Endothelial cell (in vitro differentiated cells): ENCODE measurements around the gene KCND2. TPM values are rescaled to one million over a fixed set of nuclear protein-coding genes. Genes with fewer than 3 reads are reported as not detected.

Experiments
- DNase-seq: peaks from one replicate; pipeline ENCODE4 v3.0.0; 2021; ENCODE audit warnings: low spot score
- H3K27ac Mint-ChIP-seq: one replicate; pipeline ENCODE4 v1.8.0; 2021; ENCODE audit warnings: mixed read lengths, inconsistent platforms; ENCODE audit not compliant: unreplicated experiment
- H3K27me3 Mint-ChIP-seq: one replicate; pipeline ENCODE4 v1.8.0; 2021; ENCODE audit warnings: mild to moderate bottlenecking, moderate library complexity, mixed read lengths, inconsistent platforms; ENCODE audit not compliant: unreplicated experiment
- H3K36me3 Mint-ChIP-seq: one replicate; pipeline ENCODE4 v1.8.0; 2021; ENCODE audit warnings: mild to moderate bottlenecking, low read depth, mixed read lengths, inconsistent platforms; ENCODE audit not compliant: unreplicated experiment
- H3K4me1 Mint-ChIP-seq: one replicate; pipeline ENCODE4 v1.8.0; 2021; ENCODE audit warnings: mild to moderate bottlenecking, mixed read lengths, inconsistent platforms; ENCODE audit not compliant: unreplicated experiment
- H3K4me3 Mint-ChIP-seq: one replicate; pipeline ENCODE4 v1.8.0; 2021; ENCODE audit warnings: mild to moderate bottlenecking, mixed read lengths, inconsistent platforms; ENCODE audit not compliant: unreplicated experiment
- H3K9me3 Mint-ChIP-seq: one replicate; pipeline ENCODE4 v1.8.0; 2021; ENCODE audit warnings: mixed read lengths, inconsistent platforms; ENCODE audit not compliant: unreplicated experiment
- total RNA-seq: library from RNA; stranded (reverse); fragmentation: NEBNext Ultra II Directional; extraction: Animal tissue kit (Norgen Biotek cat#: 25700); gene quantifications from one replicate; pipeline ENCODE4 v1.2.1, GENCODE V29; 2021; ENCODE audit not compliant: unreplicated experiment
- TF ChIP-seq, protein P1 (sequence below): fragments of 200-600 bp; sonication (generic); IDR thresholded peaks from one replicate; pipeline ENCODE4 v1.5.0; 2021; ENCODE audit warnings: antibody characterized with exemption; ENCODE audit not compliant: unreplicated experiment

The KCND2 gene
- total RNA-seq, 1 donor from 2014 or later = 0.28 TPM

- no peak for DNase-seq
- Mint-ChIP-seq H3K27ac (no peak overlapping the region), H3K4me1 (peaks cover 15% of the 10 kb centered on the region), H3K36me3 (no peaks in the 10 kb centered on the region), H3K4me3 (no peak overlapping the region), H3K9me3 (no peaks in the 10 kb centered on the region), H3K27me3 (no peaks in the 10 kb centered on the region)
- TF ChIP-seq, protein P1, sequence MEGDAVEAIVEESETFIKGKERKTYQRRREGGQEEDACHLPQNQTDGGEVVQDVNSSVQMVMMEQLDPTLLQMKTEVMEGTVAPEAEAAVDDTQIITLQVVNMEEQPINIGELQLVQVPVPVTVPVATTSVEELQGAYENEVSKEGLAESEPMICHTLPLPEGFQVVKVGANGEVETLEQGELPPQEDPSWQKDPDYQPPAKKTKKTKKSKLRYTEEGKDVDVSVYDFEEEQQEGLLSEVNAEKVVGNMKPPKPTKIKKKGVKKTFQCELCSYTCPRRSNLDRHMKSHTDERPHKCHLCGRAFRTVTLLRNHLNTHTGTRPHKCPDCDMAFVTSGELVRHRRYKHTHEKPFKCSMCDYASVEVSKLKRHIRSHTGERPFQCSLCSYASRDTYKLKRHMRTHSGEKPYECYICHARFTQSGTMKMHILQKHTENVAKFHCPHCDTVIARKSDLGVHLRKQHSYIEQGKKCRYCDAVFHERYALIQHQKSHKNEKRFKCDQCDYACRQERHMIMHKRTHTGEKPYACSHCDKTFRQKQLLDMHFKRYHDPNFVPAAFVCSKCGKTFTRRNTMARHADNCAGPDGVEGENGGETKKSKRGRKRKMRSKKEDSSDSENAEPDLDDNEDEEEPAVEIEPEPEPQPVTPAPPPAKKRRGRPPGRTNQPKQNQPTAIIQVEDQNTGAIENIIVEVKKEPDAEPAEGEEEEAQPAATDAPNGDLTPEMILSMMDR = no peak
Observed at GRCh38 chr7:120783273-120783672, 510.3 kb downstream of the KCND2 start.

- Mint-ChIP-seq H3K27ac (no peak overlapping the region), H3K4me3 (no peak overlapping the region), H3K36me3 (no peaks in the 10 kb centered on the region), H3K4me1 (peaks cover 15% of the 10 kb centered on the region), H3K9me3 (no peaks in the 10 kb centered on the region), H3K27me3 (no peaks in the 10 kb centered on the region)
- no peak for DNase-seq
- TF ChIP-seq, protein P1 = no peak
Observed at GRCh38 chr7:120783721-120784120, 510.7 kb downstream of the KCND2 start.

DNA sequence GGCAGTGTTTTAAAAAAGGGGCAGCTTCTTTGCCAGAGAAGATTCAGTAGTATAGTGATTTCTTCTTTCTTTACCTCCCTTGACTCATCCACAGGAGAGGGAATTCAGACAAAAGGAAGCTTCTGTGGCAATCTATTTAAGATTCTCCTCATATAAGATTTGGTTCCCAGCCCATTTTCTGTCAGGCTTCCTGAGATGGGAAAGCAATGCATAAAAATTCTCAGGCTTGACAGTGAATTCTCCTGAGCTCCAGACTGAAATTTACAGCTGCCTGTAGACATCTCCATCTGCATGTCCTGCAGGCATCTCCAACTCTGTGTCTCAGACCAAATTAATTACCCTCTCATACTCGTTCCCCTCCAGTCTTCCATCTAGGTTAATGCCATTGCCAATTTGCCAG, 512.1 kb downstream of the KCND2 start:
- Mint-ChIP-seq H3K4me3 (no peak overlapping the region), H3K9me3 (no peaks in the 10 kb centered on the region), H3K27me3 (no peaks in the 10 kb centered on the region), H3K36me3 (no peaks in the 10 kb centered on the region), H3K27ac (peak overlapping the region; percentile 8), H3K4me1 (peaks cover 15% of the 10 kb centered on the region)
- TF ChIP-seq, protein P1 = no peak
- no peak for DNase-seq

DNA sequence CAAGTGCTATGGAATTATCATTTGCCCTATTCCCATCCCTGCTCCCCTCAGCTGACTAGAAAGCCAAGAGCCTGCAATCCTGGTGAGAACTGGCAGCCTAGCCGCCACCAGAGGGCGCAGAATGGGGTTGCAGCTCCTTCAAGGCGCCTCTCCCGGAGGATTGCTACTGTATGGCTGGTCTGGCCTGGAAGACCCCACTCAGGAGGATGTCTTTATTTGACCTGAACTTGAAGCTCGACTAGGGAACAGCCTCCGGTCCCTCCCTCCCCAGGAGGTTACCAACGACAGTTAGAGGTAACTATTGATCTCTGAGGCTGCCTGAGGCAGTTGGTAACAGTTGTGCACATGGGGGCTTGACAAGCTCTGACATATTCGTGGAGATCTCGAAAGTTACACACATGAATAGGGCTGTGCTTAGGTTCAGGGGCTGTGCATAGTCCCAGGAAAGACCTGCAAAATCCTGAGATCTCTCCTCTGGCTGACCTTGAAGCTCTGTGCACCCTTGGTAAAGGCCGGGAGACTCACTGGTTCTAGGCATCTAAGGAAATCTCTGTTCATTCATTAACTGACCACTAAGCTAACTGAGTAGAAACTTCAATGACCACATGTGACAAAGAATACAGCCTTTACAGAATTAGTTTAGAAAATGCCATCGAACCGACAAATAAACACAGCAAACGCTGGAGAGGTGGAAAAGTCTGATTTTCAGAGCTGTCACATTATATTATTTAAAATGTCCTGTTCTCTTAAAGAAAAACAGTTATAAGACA, 519.3 kb downstream of the KCND2 start:
- no peaks in the 10 kb centered on the region for H3K36me3 Mint-ChIP-seq
- no peak overlapping the region for H3K4me3 Mint-ChIP-seq
- no peak overlapping the region for H3K27ac Mint-ChIP-seq
- no peaks in the 10 kb centered on the region for H3K9me3 Mint-ChIP-seq
- no peaks in the 10 kb centered on the region for H3K27me3 Mint-ChIP-seq
- no peaks in the 10 kb centered on the region for H3K4me1 Mint-ChIP-seq
- TF ChIP-seq, protein P1 = peak; percentile 74
- DNase-seq = peak; percentile 85

GRCh38 chr7:120792861-120793130, 519.8 kb downstream of the KCND2 start:
- Mint-ChIP-seq H3K4me3 (no peak overlapping the region), H3K27me3 (no peaks in the 10 kb centered on the region), H3K4me1 (no peaks in the 10 kb centered on the region), H3K27ac (no peak overlapping the region), H3K36me3 (no peaks in the 10 kb centered on the region), H3K9me3 (no peaks in the 10 kb centered on the region)
- TF ChIP-seq, protein P1 = no peak
- no peak for DNase-seq
